ENCODE results near the gene CDC25A. TPM values are rescaled to one million over a fixed set of nuclear protein-coding genes. Genes with fewer than 3 reads are reported as not detected.
A peak's percentile ranks its signal among the peaks of the same experiment; 100 is the strongest.

The CDC25A gene
- total and polyA plus RNA-seq, 9 of the 15 experiments (the other 6 are each of a cell fraction or from before 2014, with no cell fraction given), result 3.4 to 61.3 (median 51.8) TPM

DNA sequence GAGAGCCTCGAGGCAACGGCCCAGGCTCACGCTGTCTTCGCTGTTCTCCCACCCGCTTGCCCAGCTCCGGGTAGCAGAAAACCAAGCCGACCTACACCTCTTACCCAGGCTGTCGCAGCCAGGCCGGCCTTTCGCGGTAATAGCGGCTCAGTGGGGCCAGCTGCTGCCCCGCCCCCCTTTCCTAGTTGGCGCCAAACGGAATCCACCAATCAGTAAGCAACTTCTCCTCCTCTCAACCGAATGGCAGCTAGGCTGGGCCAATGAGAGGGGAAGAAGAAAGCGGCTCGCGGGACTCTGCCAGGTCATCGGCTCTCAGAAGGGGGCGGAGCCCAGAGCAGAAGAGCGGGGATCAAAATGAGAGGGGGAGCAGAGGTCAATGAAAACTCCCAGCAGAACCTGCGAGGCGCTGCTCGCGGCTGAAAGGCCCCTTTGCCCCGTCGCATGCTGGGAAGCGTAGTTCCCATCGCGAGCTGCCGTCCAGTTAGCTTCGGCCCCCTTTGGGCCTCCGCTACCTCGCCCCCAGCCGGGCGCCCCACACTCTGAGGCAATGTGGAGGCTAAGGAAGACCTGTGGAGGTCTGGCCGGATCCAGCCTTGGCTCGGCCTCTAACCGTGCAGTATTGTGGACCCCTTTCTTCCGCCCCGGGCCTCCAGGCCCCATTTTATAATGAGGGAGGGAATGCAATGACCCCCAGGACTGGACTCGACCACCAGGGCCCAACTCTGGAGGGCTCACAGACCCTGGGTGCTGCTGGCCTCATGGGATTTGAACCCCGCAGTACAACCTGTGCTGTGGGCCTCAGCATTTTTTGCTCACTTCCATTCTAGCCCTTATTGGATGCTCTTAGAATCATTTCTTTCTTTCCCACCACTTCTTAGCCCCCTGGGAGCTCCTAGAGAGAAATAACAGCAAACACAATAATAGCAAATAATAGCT lies at the start of gene CDC25A (continued):
- TF ChIP-seq EGR1 (conservative IDR thresholded peaks at IDR 0.05), result no peak; the same call in 1 of the 2 replicates
- TF ChIP-seq, protein P1, sequence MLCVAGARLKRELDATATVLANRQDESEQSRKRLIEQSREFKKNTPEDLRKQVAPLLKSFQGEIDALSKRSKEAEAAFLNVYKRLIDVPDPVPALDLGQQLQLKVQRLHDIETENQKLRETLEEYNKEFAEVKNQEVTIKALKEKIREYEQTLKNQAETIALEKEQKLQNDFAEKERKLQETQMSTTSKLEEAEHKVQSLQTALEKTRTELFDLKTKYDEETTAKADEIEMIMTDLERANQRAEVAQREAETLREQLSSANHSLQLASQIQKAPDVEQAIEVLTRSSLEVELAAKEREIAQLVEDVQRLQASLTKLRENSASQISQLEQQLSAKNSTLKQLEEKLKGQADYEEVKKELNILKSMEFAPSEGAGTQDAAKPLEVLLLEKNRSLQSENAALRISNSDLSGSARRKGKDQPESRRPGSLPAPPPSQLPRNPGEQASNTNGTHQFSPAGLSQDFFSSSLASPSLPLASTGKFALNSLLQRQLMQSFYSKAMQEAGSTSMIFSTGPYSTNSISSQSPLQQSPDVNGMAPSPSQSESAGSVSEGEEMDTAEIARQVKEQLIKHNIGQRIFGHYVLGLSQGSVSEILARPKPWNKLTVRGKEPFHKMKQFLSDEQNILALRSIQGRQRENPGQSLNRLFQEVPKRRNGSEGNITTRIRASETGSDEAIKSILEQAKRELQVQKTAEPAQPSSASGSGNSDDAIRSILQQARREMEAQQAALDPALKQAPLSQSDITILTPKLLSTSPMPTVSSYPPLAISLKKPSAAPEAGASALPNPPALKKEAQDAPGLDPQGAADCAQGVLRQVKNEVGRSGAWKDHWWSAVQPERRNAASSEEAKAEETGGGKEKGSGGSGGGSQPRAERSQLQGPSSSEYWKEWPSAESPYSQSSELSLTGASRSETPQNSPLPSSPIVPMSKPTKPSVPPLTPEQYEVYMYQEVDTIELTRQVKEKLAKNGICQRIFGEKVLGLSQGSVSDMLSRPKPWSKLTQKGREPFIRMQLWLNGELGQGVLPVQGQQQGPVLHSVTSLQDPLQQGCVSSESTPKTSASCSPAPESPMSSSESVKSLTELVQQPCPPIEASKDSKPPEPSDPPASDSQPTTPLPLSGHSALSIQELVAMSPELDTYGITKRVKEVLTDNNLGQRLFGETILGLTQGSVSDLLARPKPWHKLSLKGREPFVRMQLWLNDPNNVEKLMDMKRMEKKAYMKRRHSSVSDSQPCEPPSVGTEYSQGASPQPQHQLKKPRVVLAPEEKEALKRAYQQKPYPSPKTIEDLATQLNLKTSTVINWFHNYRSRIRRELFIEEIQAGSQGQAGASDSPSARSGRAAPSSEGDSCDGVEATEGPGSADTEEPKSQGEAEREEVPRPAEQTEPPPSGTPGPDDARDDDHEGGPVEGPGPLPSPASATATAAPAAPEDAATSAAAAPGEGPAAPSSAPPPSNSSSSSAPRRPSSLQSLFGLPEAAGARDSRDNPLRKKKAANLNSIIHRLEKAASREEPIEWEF (CRISPR knock-in tag; IDR thresholded peaks at IDR 0.05), result no peak
- TF ChIP-seq BCOR (IDR thresholded peaks at IDR 0.05), result no peak
- TF ChIP-seq POLR3A (IDR thresholded peaks at IDR 0.05; ENCODE audit: borderline replicate concordance, extremely low read depth, insufficient read depth, insufficient read length), result no peak
- TF ChIP-seq ZNF143 (CRISPR knock-in tag; IDR thresholded peaks at IDR 0.05), result peak; percentile 87
- peak; percentile 30 for TF ChIP-seq SMAD1 (IDR thresholded peaks at IDR 0.05; ENCODE audit: low read depth, low read length, partially characterized antibody)
- TF ChIP-seq ZNF444 (CRISPR knock-in tag; IDR thresholded peaks at IDR 0.05), result no peak
- TF ChIP-seq, protein P2, sequence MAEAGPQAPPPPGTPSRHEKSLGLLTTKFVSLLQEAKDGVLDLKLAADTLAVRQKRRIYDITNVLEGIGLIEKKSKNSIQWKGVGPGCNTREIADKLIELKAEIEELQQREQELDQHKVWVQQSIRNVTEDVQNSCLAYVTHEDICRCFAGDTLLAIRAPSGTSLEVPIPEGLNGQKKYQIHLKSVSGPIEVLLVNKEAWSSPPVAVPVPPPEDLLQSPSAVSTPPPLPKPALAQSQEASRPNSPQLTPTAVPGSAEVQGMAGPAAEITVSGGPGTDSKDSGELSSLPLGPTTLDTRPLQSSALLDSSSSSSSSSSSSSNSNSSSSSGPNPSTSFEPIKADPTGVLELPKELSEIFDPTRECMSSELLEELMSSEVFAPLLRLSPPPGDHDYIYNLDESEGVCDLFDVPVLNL (CRISPR knock-in tag; IDR thresholded peaks at IDR 0.05; ENCODE audit: low read depth), result peak; percentile 98
- TF ChIP-seq, protein P3, sequence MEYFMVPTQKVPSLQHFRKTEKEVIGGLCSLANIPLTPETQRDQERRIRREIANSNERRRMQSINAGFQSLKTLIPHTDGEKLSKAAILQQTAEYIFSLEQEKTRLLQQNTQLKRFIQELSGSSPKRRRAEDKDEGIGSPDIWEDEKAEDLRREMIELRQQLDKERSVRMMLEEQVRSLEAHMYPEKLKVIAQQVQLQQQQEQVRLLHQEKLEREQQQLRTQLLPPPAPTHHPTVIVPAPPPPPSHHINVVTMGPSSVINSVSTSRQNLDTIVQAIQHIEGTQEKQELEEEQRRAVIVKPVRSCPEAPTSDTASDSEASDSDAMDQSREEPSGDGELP (CRISPR knock-in tag; IDR thresholded peaks at IDR 0.05; ENCODE audit: borderline replicate concordance), result peak; percentile 99
- no peak for TF ChIP-seq LEF1 (IDR thresholded peaks at IDR 0.05)
- peak; percentile 76 for TF ChIP-seq KDM5B (IDR thresholded peaks at IDR 0.05; ENCODE audit: insufficient replicate concordance, low read depth, low read length)
- peak; percentile 30 for TF ChIP-seq RBBP5 (IDR thresholded peaks at IDR 0.05; ENCODE audit: borderline replicate concordance, insufficient read depth, low read length, poor library complexity, severe bottlenecking)
- peak; percentile 70 for TF ChIP-seq PHF20 (IDR thresholded peaks at IDR 0.05; ENCODE audit: partially characterized antibody)
- TF ChIP-seq HCFC1 (IDR thresholded peaks at IDR 0.05; ENCODE audit: low read depth, low read length), result peak; percentile 91
- peak; percentile 73 for TF ChIP-seq TAF1 (IDR thresholded peaks at IDR 0.05; ENCODE audit: control insufficient read depth, extremely low read depth, insufficient read depth, low read length, severe bottlenecking)
- TF ChIP-seq DNMT1 (IDR thresholded peaks at IDR 0.05), result no peak
- TF ChIP-seq SP2 (IDR thresholded peaks at IDR 0.05; ENCODE audit: extremely low read depth, low read depth, low read length, poor library complexity, severe bottlenecking), result peak; percentile 61
- peak; percentile 68 for TF ChIP-seq HNRNPLL (IDR thresholded peaks at IDR 0.05; ENCODE audit: low read depth, low read length, poor library complexity, severe bottlenecking)
- TF ChIP-seq TAF7 (tag; IDR thresholded peaks at IDR 0.05), result 0 out of 2 replicates have a peak, but pooled peaks have one; percentile 13
- TF ChIP-seq MBD2 (IDR thresholded peaks at IDR 0.05; ENCODE audit: borderline replicate concordance, low read depth), result peak; percentile 88
